ENCODE data around the gene DMPK.

- no peak for TF ChIP-seq POLR2A (IDR thresholded peaks at IDR 0.05)
- TF ChIP-seq CTCF (IDR thresholded peaks at IDR 0.05): no peak
Observed at GRCh38 chr19:45762870-45763631, 19.2 kb downstream of the DMPK start.
